Neural progenitor cell (in vitro differentiated cells): ENCODE results near the gene SNX1. TPM values are rescaled to one million over a fixed set of nuclear protein-coding genes. Genes with fewer than 3 reads are reported as not detected.

ENCODE experiments used
- DNase-seq: peaks from one replicate; pipeline ENCODE4 v3.0.0-alpha.2; 2016; ENCODE audit warnings: low spot score
- H2AFZ ChIP-seq: fragments of 200-600 bp; sonication (generic); replicated peaks from 2 replicates; pipeline ENCODE4 v1.6.1; 2016; ENCODE audit warnings: antibody characterized with exemption
- H3F3A ChIP-seq: fragments of 200-600 bp; sonication (generic); 2 replicates; pipeline ENCODE4 v1.6.1; 2016; ENCODE audit warnings: antibody characterized with exemption, low read depth
- H3K27ac ChIP-seq: fragments of 200-600 bp; sonication (generic); 2 replicates; pipeline ENCODE4 v1.5.1; 2016; ENCODE audit warnings: mild to moderate bottlenecking
- H3K27me3 ChIP-seq: fragments of 200-600 bp; sonication (generic); 2 replicates; pipeline ENCODE4 v1.6.1; 2016; ENCODE audit warnings: mild to moderate bottlenecking, moderate library complexity
- H3K36me3 ChIP-seq: fragments of 200-600 bp; sonication (generic); 2 replicates; pipeline ENCODE4 v1.5.1; 2016
- H3K4me1 ChIP-seq: fragments of 200-600 bp; sonication (generic); 2 replicates; pipeline ENCODE4 v1.6.1; 2016; ENCODE audit warnings: mixed run types
- H3K4me2 ChIP-seq: fragments of 200-600 bp; sonication (generic); 2 replicates; pipeline ENCODE4 v1.6.1; 2016
- H3K4me3 ChIP-seq: fragments of 200-600 bp; sonication (generic); 2 replicates; pipeline ENCODE4 v1.5.1; 2016
- H3K79me2 ChIP-seq: fragments of 200-600 bp; sonication (generic); 2 replicates; pipeline ENCODE4 v1.6.1; 2016; ENCODE audit warnings: low read depth
- H3K9ac ChIP-seq: fragments of 200-600 bp; sonication (generic); 2 replicates; pipeline ENCODE4 v1.6.1; 2016
- H3K9me3 ChIP-seq: fragments of 200-600 bp; sonication (generic); 2 replicates; pipeline ENCODE4 v1.5.1; 2016; ENCODE audit warnings: low read depth
- H4K20me1 ChIP-seq: fragments of 200-600 bp; sonication (generic); 2 replicates; pipeline ENCODE4 v1.6.1; 2016; ENCODE audit warnings: low read depth
- H3K27ac Mint-ChIP-seq: 3 replicates; pipeline ENCODE4 v1.8.0; 2021; ENCODE audit warnings: mixed read lengths
- H3K27me3 Mint-ChIP-seq: 2 replicates; pipeline ENCODE4 v1.8.0; 2022; ENCODE audit warnings: low read depth, mild to moderate bottlenecking, inconsistent platforms, moderate library complexity, mixed read lengths; ENCODE audit not compliant: insufficient read depth
- H3K36me3 Mint-ChIP-seq: 3 replicates; pipeline ENCODE4 v1.8.0; 2021; ENCODE audit warnings: mixed read lengths
- H3K4me1 Mint-ChIP-seq: 3 replicates; pipeline ENCODE4 v1.8.0; 2021; ENCODE audit warnings: mixed read lengths
- H3K4me3 Mint-ChIP-seq: 3 replicates; pipeline ENCODE4 v1.8.0; 2021; ENCODE audit warnings: mild to moderate bottlenecking, moderate library complexity, mixed read lengths
- H3K9me3 Mint-ChIP-seq: 3 replicates; pipeline ENCODE4 v1.8.0; 2020; ENCODE audit warnings: mixed read lengths
- CTCF ChIP-seq: fragments of 200-600 bp; sonication (generic); IDR thresholded peaks from 2 replicates; pipeline ENCODE4 v1.5.1; 2017; ENCODE audit warnings: antibody characterized with exemption, mild to moderate bottlenecking
- EZH2 ChIP-seq: fragments of 200-600 bp; sonication (generic); IDR thresholded peaks from 2 replicates; pipeline ENCODE4 v1.6.1; 2017; ENCODE audit warnings: antibody characterized with exemption, mild to moderate bottlenecking, moderate library complexity
- EZH2phosphoT487 ChIP-seq: fragments of 200-600 bp; sonication (generic); IDR thresholded peaks from 2 replicates; pipeline ENCODE4 v1.6.1; 2017; ENCODE audit warnings: antibody characterized with exemption
- total RNA-seq: library from RNA; depleted of rRNA; stranded (reverse); fragments of >200 nt; gene quantifications from 2 replicates; pipeline ENCODE4 v1.2.3, GENCODE V29; 2015; ENCODE audit warnings: low replicate concordance

Gene SNX1
- total RNA-seq, 1 donor from 2014 or later, result 24.0 TPM

GRCh38 chr15:64130159-64130558, 34.4 kb downstream of the SNX1 start:
- Mint-ChIP-seq H3K9me3 (no peaks in the 10 kb centered on the region), H3K27me3 (peaks cover 2% of the 10 kb centered on the region), H3K27ac (no peak overlapping the region), H3K4me3 (no peak overlapping the region), H3K36me3 (peaks cover 45% of the 10 kb centered on the region), H3K4me1 (no peaks in the 10 kb centered on the region)
- no peaks in the 10 kb centered on the region for H3K9me3 ChIP-seq
- TF ChIP-seq EZH2, result no peak
- no peak for TF ChIP-seq EZH2phosphoT487
- no peak for TF ChIP-seq CTCF
- no peaks in the 10 kb centered on the region for H3K36me3 ChIP-seq
- no peaks in the 10 kb centered on the region for H4K20me1 ChIP-seq
- no peak overlapping the region for H2AFZ ChIP-seq
- H3F3A ChIP-seq, result no peaks in the 10 kb centered on the region
- H3K4me3 ChIP-seq, result no peak overlapping the region
- H3K27ac ChIP-seq, result no peak overlapping the region
- H3K4me1 ChIP-seq, result no peaks in the 10 kb centered on the region
- no peaks in the 10 kb centered on the region for H3K79me2 ChIP-seq
- H3K9ac ChIP-seq, result no peak overlapping the region
- no peak overlapping the region for H3K4me2 ChIP-seq
- no peaks in the 10 kb centered on the region for H3K27me3 ChIP-seq
- no peak for DNase-seq

- no peak for TF ChIP-seq EZH2
- TF ChIP-seq EZH2phosphoT487, result no peak
- no peak for TF ChIP-seq CTCF
- Mint-ChIP-seq H3K9me3 (no peaks in the 10 kb centered on the region), H3K27ac (no peak overlapping the region), H3K4me3 (no peak overlapping the region), H3K36me3 (peaks cover 45% of the 10 kb centered on the region), H3K4me1 (no peaks in the 10 kb centered on the region), H3K27me3 (peaks cover 2% of the 10 kb centered on the region)
- no peak overlapping the region for H3K9ac ChIP-seq
- no peak overlapping the region for H3K4me3 ChIP-seq
- H3K79me2 ChIP-seq, result no peaks in the 10 kb centered on the region
- no peaks in the 10 kb centered on the region for H3F3A ChIP-seq
- H2AFZ ChIP-seq, result no peak overlapping the region
- H4K20me1 ChIP-seq, result no peaks in the 10 kb centered on the region
- H3K9me3 ChIP-seq, result no peaks in the 10 kb centered on the region
- H3K27ac ChIP-seq, result no peak overlapping the region
- H3K4me2 ChIP-seq, result no peak overlapping the region
- no peak for DNase-seq
- no peaks in the 10 kb centered on the region for H3K4me1 ChIP-seq
- no peaks in the 10 kb centered on the region for H3K27me3 ChIP-seq
- H3K36me3 ChIP-seq, result no peaks in the 10 kb centered on the region
These were observed 35.8 kb downstream of the SNX1 start for GRCh38 chr15:64131547-64131946.

GRCh38 chr15:64132217-64132616, 36.4 kb downstream of the SNX1 start:
- Mint-ChIP-seq H3K27me3 (peaks cover 2% of the 10 kb centered on the region), H3K9me3 (no peaks in the 10 kb centered on the region), H3K36me3 (peaks cover 48% of the 10 kb centered on the region), H3K27ac (no peak overlapping the region), H3K4me1 (no peaks in the 10 kb centered on the region), H3K4me3 (no peak overlapping the region)
- TF ChIP-seq EZH2, result no peak
- TF ChIP-seq CTCF, result no peak
- TF ChIP-seq EZH2phosphoT487, result no peak
- Histone ChIP-seq H3K27me3 (no peaks in the 10 kb centered on the region), H3K36me3 (no peaks in the 10 kb centered on the region), H3K9ac (no peak overlapping the region), H3K4me1 (no peaks in the 10 kb centered on the region), H3K4me2 (no peak overlapping the region), H4K20me1 (no peaks in the 10 kb centered on the region), H3F3A (no peaks in the 10 kb centered on the region), H3K79me2 (no peaks in the 10 kb centered on the region), H2AFZ (no peak overlapping the region), H3K27ac (no peak overlapping the region), H3K9me3 (no peaks in the 10 kb centered on the region), H3K4me3 (no peak overlapping the region)
- no peak for DNase-seq
